ENCODE data around the gene STX1B. TPM values are rescaled to one million over a fixed set of nuclear protein-coding genes. Genes with fewer than 3 reads are reported as not detected.

STX1B gene
- polyA plus RNA-seq (2013) = 0.19 and 0.23 TPM in 2 replicates

DNA sequence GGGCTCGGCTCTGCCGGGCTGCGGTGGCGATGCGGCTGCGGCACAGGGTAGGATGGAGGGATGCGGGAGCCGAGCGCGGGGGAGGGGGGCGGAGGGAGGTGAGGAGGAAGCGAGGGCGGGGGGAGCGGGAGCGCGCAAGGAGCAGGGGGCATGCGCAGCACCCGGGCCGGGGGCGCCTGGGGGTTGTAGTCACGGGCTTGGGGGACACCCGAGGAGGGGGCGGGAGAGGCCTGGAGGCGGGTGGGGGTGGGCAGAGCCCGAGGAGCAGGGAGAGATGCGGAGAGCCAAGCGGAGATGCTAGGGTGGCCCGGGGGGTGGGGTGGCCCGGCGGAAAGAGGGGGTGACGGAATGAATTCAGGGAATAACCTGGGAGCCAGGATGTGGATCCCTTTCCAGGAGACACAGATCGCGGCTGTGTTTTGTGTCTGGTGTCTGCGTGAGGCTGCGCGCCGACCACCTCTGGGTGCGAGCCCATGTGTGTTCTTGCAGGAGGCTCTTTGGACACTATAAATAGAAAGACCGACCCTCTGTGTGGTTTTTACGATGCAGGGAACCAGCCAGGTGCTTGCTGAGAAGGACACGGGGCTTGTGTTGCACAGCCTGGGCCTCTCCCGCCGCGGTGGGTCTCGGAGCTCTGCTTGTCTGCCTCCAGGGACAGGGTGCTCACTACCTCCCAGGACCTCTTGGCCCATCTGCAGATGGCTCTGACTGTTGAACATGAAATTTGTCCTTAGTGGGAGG lies at the start of gene STX1B:
STX1B (minus strand) TSS at position 54 of the 741 bp plus-strand sequence. CDS start 242 bp downstream, outside the sequence.
- Histone ChIP-seq H3K9ac (ENCODE audit: low read length) (no peak within 1 kb of the TSS), H4K8ac (ENCODE audit: low read depth, low read length) (no peak within 1 kb of the TSS), H3K4me2 (ENCODE audit: low read length) (no peak within 1 kb of the TSS), H3K4me3 (ENCODE audit: low read depth, low read length) (no peak within 1 kb of the TSS), H2AK5ac (ENCODE audit: low read length) (no peak within 1 kb of the TSS), H4K12ac (ENCODE audit: low read depth, low read length) (no peak within 1 kb of the TSS), H3K4ac (ENCODE audit: low read depth, low read length) (no peak within 1 kb of the TSS), H2BK120ac (ENCODE audit: insufficient read depth, low read length, poor library complexity) (no peak within 1 kb of the TSS), H3K79me1 (ENCODE audit: low read length) (no peaks in the 10 kb centered on the region), H3K14ac (ENCODE audit: low read length) (no peak within 1 kb of the TSS), H3K79me2 (ENCODE audit: control insufficient read depth, insufficient read depth, low read length, poor library complexity) (no peaks in the 10 kb centered on the region), H3K9me3 (ENCODE audit: insufficient read depth, low read depth, low read length) (peaks cover 4% of the 10 kb centered on the region), H2AFZ (ENCODE audit: insufficient read depth, low read length, poor library complexity) (no peak within 1 kb of the TSS), H2BK12ac (ENCODE audit: low read length) (no peak within 1 kb of the TSS), H3K27ac (ENCODE audit: low read depth, low read length) (no peak within 1 kb of the TSS), H3K18ac (ENCODE audit: low read length) (no peak within 1 kb of the TSS), H3K23ac (ENCODE audit: low read length) (no peak within 1 kb of the TSS), H3K27me3 (ENCODE audit: insufficient read depth, low read length) (peaks cover 14% of the 10 kb centered on the region), H3K36me3 (ENCODE audit: control insufficient read depth in 1 of 2, insufficient read depth in 2 of 2, low read length in 2 of 2) (no peaks in the 10 kb centered on the region), H2BK5ac (ENCODE audit: low read depth, low read length, poor library complexity) (no peak within 1 kb of the TSS), H3K4me1 (ENCODE audit: control insufficient read depth in 1 of 2, insufficient read depth in 2 of 2, low read length in 2 of 2) (no peaks in the 10 kb centered on the region), H4K91ac (ENCODE audit: low read depth, low read length) (no peak within 1 kb of the TSS)
- WGBS (ENCODE audit: extremely low coverage, insufficient coverage, insufficient read length) = no CpG with 5 or more reads among the region's 45 CpGs
- no peak for DNase-seq

DNA sequence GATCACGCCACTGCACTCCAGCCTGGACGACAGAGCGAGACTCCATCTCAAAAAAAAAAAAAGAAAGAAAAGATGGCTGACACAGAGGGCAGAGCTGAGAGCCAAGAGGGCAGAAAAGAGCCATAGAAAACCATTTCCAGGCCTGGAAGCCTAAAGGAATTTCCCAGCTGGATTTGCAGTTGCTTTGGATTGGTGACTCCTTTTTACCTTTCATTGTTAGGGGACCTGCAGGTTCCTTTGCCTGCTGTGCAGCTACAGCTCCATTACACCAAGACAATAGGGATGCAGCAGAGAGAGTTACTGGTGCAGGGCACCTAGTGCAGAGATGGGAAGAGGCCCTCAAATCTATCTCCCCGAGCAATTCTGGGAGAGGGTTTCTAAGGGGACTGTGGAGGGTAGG lies 45.2 kb upstream of the STX1B start:
- H3K27me3 ChIP-seq (ENCODE audit: insufficient read depth, low read length) = no peaks in the 10 kb centered on the region
- no peak for DNase-seq
- H3K27ac ChIP-seq (ENCODE audit: low read depth, low read length) = no peak overlapping the region
- no peak overlapping the region for H3K9ac ChIP-seq (ENCODE audit: low read length)
- no peaks in the 10 kb centered on the region for H3K79me2 ChIP-seq (ENCODE audit: control insufficient read depth, insufficient read depth, low read length, poor library complexity)
- H3K4me1 ChIP-seq (ENCODE audit: control insufficient read depth in 1 of 2, insufficient read depth in 2 of 2, low read length in 2 of 2) = no peaks in the 10 kb centered on the region
- no peak overlapping the region for H4K8ac ChIP-seq (ENCODE audit: low read depth, low read length)
- no peak overlapping the region for H3K23ac ChIP-seq (ENCODE audit: low read length)
- H3K36me3 ChIP-seq (ENCODE audit: control insufficient read depth in 1 of 2, insufficient read depth in 2 of 2, low read length in 2 of 2) = peaks cover 6 to 9% of the 10 kb centered on the region in 2 experiments
- H3K9me3 ChIP-seq (ENCODE audit: insufficient read depth, low read depth, low read length) = no peaks in the 10 kb centered on the region
- H3K4ac ChIP-seq (ENCODE audit: low read depth, low read length) = no peak overlapping the region
- H3K4me2 ChIP-seq (ENCODE audit: low read length) = no peak overlapping the region
- H2BK120ac ChIP-seq (ENCODE audit: insufficient read depth, low read length, poor library complexity) = no peak overlapping the region
- H3K79me1 ChIP-seq (ENCODE audit: low read length) = no peaks in the 10 kb centered on the region
- no peak overlapping the region for H4K91ac ChIP-seq (ENCODE audit: low read depth, low read length)
- no peak overlapping the region for H2BK5ac ChIP-seq (ENCODE audit: low read depth, low read length, poor library complexity)
- no peak overlapping the region for H3K14ac ChIP-seq (ENCODE audit: low read length)
- no peak overlapping the region for H2AFZ ChIP-seq (ENCODE audit: insufficient read depth, low read length, poor library complexity)
- no peak overlapping the region for H2BK12ac ChIP-seq (ENCODE audit: low read length)
- H4K12ac ChIP-seq (ENCODE audit: low read depth, low read length) = no peak overlapping the region
- no peak overlapping the region for H3K4me3 ChIP-seq (ENCODE audit: low read depth, low read length)
- H2AK5ac ChIP-seq (ENCODE audit: low read length) = no peak overlapping the region
- WGBS (ENCODE audit: extremely low coverage, insufficient coverage, insufficient read length) = no CpG with 5 or more reads among the region's 4 CpGs
- H3K18ac ChIP-seq (ENCODE audit: low read length) = no peak overlapping the region

DNA sequence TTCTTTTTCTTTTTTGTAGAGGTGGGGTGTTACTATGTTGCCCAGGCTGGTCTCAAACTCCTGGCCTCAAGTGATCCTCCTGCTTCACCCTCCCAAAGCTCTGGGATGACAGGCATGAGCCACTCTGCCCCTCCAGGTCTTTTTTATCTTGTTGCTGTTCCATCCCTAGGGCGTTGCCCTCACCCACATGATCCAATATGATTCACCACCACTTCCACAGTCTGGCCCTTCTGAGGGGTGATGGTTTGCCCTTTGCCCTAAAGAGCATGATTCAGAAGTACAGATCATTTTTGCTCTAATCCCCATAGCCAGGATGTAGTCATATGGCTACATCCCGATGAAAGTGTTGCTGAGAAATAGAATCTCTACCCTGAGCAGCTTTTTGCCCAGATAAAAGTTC lies 41.7 kb upstream of the STX1B start:
- no peaks in the 10 kb centered on the region for H3K79me2 ChIP-seq (ENCODE audit: control insufficient read depth, insufficient read depth, low read length, poor library complexity)
- H2BK120ac ChIP-seq (ENCODE audit: insufficient read depth, low read length, poor library complexity) = no peak overlapping the region
- no peaks in the 10 kb centered on the region for H3K27me3 ChIP-seq (ENCODE audit: insufficient read depth, low read length)
- no peaks in the 10 kb centered on the region for H3K9me3 ChIP-seq (ENCODE audit: insufficient read depth, low read depth, low read length)
- no peak overlapping the region for H2BK5ac ChIP-seq (ENCODE audit: low read depth, low read length, poor library complexity)
- no peak overlapping the region for H3K18ac ChIP-seq (ENCODE audit: low read length)
- no peak overlapping the region for H3K27ac ChIP-seq (ENCODE audit: low read depth, low read length)
- no peaks in the 10 kb centered on the region for H3K79me1 ChIP-seq (ENCODE audit: low read length)
- H3K14ac ChIP-seq (ENCODE audit: low read length) = no peak overlapping the region
- H2AFZ ChIP-seq (ENCODE audit: insufficient read depth, low read length, poor library complexity) = no peak overlapping the region
- no peak overlapping the region for H2BK12ac ChIP-seq (ENCODE audit: low read length)
- no peak overlapping the region for H4K91ac ChIP-seq (ENCODE audit: low read depth, low read length)
- no peak overlapping the region for H3K23ac ChIP-seq (ENCODE audit: low read length)
- no CpG with 5 or more reads among the region's 2 CpGs for WGBS (ENCODE audit: extremely low coverage, insufficient coverage, insufficient read length)
- H2AK5ac ChIP-seq (ENCODE audit: low read length) = no peak overlapping the region
- no peak overlapping the region for H3K4ac ChIP-seq (ENCODE audit: low read depth, low read length)
- no peak overlapping the region for H3K9ac ChIP-seq (ENCODE audit: low read length)
- no peaks in the 10 kb centered on the region for H3K36me3 ChIP-seq (ENCODE audit: control insufficient read depth in 1 of 2, insufficient read depth in 2 of 2, low read length in 2 of 2)
- H4K12ac ChIP-seq (ENCODE audit: low read depth, low read length) = no peak overlapping the region
- no peak overlapping the region for H3K4me2 ChIP-seq (ENCODE audit: low read length)
- DNase-seq = peak; percentile 87 to 91
- H4K8ac ChIP-seq (ENCODE audit: low read depth, low read length) = no peak overlapping the region
- H3K4me1 ChIP-seq (ENCODE audit: control insufficient read depth in 1 of 2, insufficient read depth in 2 of 2, low read length in 2 of 2) = no peaks in the 10 kb centered on the region
- H3K4me3 ChIP-seq (ENCODE audit: low read depth, low read length) = no peak overlapping the region

DNA sequence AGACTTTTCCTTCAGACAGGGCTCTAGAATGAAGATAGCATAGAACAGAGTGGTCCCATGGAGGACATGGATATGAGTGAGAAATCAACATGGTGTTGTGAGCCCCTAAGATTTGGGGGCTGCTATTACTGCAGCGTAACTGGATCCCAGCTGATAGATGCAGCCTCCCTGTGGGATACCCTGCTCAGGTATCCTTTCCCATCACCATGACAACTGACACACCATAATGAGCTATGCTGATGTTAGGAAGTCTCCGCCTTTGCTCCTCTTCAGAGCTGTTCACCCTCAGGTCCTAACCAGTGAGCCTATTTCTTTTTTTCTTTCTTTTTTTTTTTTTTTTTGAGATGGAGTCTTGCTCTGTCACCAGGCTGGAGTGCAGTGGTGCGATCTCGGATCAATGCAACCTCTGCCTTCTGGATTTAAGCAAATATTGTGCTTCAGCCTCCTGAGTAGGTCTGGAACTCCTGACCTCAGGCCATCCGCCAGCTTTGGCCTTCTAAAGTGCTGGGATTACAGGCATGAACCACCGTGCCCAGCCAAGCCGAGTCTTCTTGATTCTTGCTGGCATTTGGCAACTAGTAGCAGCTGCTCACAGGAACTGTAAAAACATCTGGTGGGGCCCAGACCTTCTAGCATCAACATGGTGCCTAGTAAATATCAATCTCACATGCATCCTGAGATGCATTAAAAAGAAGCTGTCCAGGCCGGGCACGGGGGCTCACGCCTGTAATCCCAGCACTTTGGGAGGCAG lies 40.0 kb upstream of the STX1B start:
- no peaks in the 10 kb centered on the region for H3K27me3 ChIP-seq (ENCODE audit: insufficient read depth, low read length)
- no peak overlapping the region for H2AK5ac ChIP-seq (ENCODE audit: low read length)
- no peak overlapping the region for H3K4me2 ChIP-seq (ENCODE audit: low read length)
- no peaks in the 10 kb centered on the region for H3K79me2 ChIP-seq (ENCODE audit: control insufficient read depth, insufficient read depth, low read length, poor library complexity)
- no peak overlapping the region for H3K9ac ChIP-seq (ENCODE audit: low read length)
- no peak overlapping the region for H2BK120ac ChIP-seq (ENCODE audit: insufficient read depth, low read length, poor library complexity)
- H2AFZ ChIP-seq (ENCODE audit: insufficient read depth, low read length, poor library complexity) = no peak overlapping the region
- DNase-seq = no peak
- no peak overlapping the region for H3K18ac ChIP-seq (ENCODE audit: low read length)
- H2BK12ac ChIP-seq (ENCODE audit: low read length) = no peak overlapping the region
- H3K9me3 ChIP-seq (ENCODE audit: insufficient read depth, low read depth, low read length) = no peaks in the 10 kb centered on the region
- no peaks in the 10 kb centered on the region for H3K79me1 ChIP-seq (ENCODE audit: low read length)
- H2BK5ac ChIP-seq (ENCODE audit: low read depth, low read length, poor library complexity) = no peak overlapping the region
- no peak overlapping the region for H4K12ac ChIP-seq (ENCODE audit: low read depth, low read length)
- no peak overlapping the region for H4K91ac ChIP-seq (ENCODE audit: low read depth, low read length)
- no peak overlapping the region for H3K4me3 ChIP-seq (ENCODE audit: low read depth, low read length)
- no peak overlapping the region for H3K23ac ChIP-seq (ENCODE audit: low read length)
- no peak overlapping the region for H3K4ac ChIP-seq (ENCODE audit: low read depth, low read length)
- no peak overlapping the region for H4K8ac ChIP-seq (ENCODE audit: low read depth, low read length)
- H3K4me1 ChIP-seq (ENCODE audit: control insufficient read depth in 1 of 2, insufficient read depth in 2 of 2, low read length in 2 of 2) = no peaks in the 10 kb centered on the region
- WGBS (ENCODE audit: extremely low coverage, insufficient coverage, insufficient read length) = no CpG with 5 or more reads among the region's 10 CpGs
- no peaks in the 10 kb centered on the region for H3K36me3 ChIP-seq (ENCODE audit: control insufficient read depth in 1 of 2, insufficient read depth in 2 of 2, low read length in 2 of 2)
- no peak overlapping the region for H3K14ac ChIP-seq (ENCODE audit: low read length)
- H3K27ac ChIP-seq (ENCODE audit: low read depth, low read length) = no peak overlapping the region
